Measurements from ENCODE around the gene ZNF740.
"Not testable (repeated sequence)": the region's sequence is repeated elsewhere in the genome, so short reads cannot be mapped to it uniquely, and the experiment has no call there.

DNA sequence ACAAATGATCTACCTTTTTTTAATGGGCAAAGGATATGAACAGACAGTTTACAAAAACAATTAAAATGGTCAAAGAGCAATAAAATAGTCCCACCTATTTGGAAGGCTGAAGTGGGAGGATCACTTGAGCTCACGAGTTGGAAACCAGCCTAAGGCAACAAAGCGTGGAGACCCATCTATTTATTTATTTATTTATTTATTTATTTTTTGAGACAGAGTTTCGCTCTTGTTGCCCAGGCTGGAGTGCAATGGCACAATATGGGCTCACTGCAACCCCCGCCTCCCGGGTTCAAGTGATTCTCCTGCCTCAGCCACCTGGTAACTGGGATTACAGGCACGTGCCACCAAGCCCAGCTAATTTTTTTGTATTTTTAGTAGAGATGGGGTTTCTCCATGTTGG is 3.1 kb upstream of the ZNF740 start:
- TF ChIP-seq, protein P1, sequence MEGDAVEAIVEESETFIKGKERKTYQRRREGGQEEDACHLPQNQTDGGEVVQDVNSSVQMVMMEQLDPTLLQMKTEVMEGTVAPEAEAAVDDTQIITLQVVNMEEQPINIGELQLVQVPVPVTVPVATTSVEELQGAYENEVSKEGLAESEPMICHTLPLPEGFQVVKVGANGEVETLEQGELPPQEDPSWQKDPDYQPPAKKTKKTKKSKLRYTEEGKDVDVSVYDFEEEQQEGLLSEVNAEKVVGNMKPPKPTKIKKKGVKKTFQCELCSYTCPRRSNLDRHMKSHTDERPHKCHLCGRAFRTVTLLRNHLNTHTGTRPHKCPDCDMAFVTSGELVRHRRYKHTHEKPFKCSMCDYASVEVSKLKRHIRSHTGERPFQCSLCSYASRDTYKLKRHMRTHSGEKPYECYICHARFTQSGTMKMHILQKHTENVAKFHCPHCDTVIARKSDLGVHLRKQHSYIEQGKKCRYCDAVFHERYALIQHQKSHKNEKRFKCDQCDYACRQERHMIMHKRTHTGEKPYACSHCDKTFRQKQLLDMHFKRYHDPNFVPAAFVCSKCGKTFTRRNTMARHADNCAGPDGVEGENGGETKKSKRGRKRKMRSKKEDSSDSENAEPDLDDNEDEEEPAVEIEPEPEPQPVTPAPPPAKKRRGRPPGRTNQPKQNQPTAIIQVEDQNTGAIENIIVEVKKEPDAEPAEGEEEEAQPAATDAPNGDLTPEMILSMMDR (optimal IDR thresholded peaks at IDR 0.05 in 1 of 3, IDR thresholded peaks at IDR 0.05 in 1 of 3, conservative IDR thresholded peaks at IDR 0.05 in 1 of 3; ENCODE audit: extremely low read depth in 1 of 3, insufficient read depth in 2 of 3, low read length in 3 of 3), result not testable (repeated sequence)
- TF ChIP-seq EZH2 (IDR thresholded peaks at IDR 0.05; ENCODE audit: low read length), result not testable (repeated sequence)
